Right hindlimb (tissue), 1 donor: ENCODE data around the gene FAM3D.

Experiments used
- DNase-seq: peaks from one replicate; pipeline ENCODE4 v3.0.0-alpha.2; 2018

The FAM3D gene

GRCh38 chr3:58588030-58588614, 78.5 kb downstream of the FAM3D start:
- DNase-seq = peak; percentile 53

- no peak for DNase-seq
Measured at GRCh38 chr3:58586776-58587192, 79.8 kb downstream of the FAM3D start.

GRCh38 chr3:58585994-58586393, 80.6 kb downstream of the FAM3D start:
- no peak for DNase-seq

GRCh38 chr3:58585005-58585786, 81.4 kb downstream of the FAM3D start:
- DNase-seq = peak; percentile 86

- DNase-seq = no peak
Measured at GRCh38 chr3:58584690-58585004, 81.9 kb downstream of the FAM3D start.
